ENCODE measurements around the gene ANXA2.

The ANXA2 gene

GRCh38 chr15:60389261-60390077 lies 8.3 kb downstream of the ANXA2 start:
- Histone ChIP-seq H3K23ac (ENCODE audit: low read length) (no peak overlapping the region), H2AK5ac (ENCODE audit: low read length) (no peak overlapping the region), H3K9ac (ENCODE audit: low read length) (no peak overlapping the region), H3K27ac (ENCODE audit: low read depth, low read length) (no peak overlapping the region), H3K18ac (ENCODE audit: low read length) (no peak overlapping the region), H3K27me3 (ENCODE audit: insufficient read depth, low read length) (no peaks in the 10 kb centered on the region), H2BK5ac (ENCODE audit: low read depth, low read length, poor library complexity) (no peak overlapping the region), H3K4ac (ENCODE audit: low read depth, low read length) (peak overlapping the region; percentile 98), H4K91ac (ENCODE audit: low read depth, low read length) (no peak overlapping the region), H3K4me3 (ENCODE audit: low read depth, low read length) (no peak overlapping the region), H3K4me2 (ENCODE audit: low read length) (no peak overlapping the region), H4K12ac (ENCODE audit: low read depth, low read length) (no peak overlapping the region), H2BK12ac (ENCODE audit: low read length) (no peak overlapping the region), H3K36me3 (ENCODE audit: control insufficient read depth in 1 of 2, insufficient read depth in 2 of 2, low read length in 2 of 2) (peaks cover 5 to 35% of the 10 kb centered on the region in 2 experiments), H3K9me3 (ENCODE audit: insufficient read depth, low read depth, low read length) (no peaks in the 10 kb centered on the region), H3K79me2 (ENCODE audit: control insufficient read depth, insufficient read depth, low read length, poor library complexity) (peaks cover 36% of the 10 kb centered on the region), H4K8ac (ENCODE audit: low read depth, low read length) (no peak overlapping the region), H3K14ac (ENCODE audit: low read length) (no peak overlapping the region), H3K4me1 (ENCODE audit: control insufficient read depth in 1 of 2, insufficient read depth in 2 of 2, low read length in 2 of 2) (peaks cover 21 to 34% of the 10 kb centered on the region in 2 experiments), H3K79me1 (ENCODE audit: low read length) (peaks cover 9% of the 10 kb centered on the region), H2AFZ (ENCODE audit: insufficient read depth, low read length, poor library complexity) (no peak overlapping the region), H2BK120ac (ENCODE audit: insufficient read depth, low read length, poor library complexity) (no peak overlapping the region)
- WGBS (ENCODE audit: extremely low coverage, insufficient coverage, insufficient read length) = no CpG with 5 or more reads among the region's 8 CpGs
- no peak for DNase-seq

GRCh38 chr15:60387321-60387720 lies 10.5 kb downstream of the ANXA2 start:
- H3K23ac ChIP-seq (ENCODE audit: low read length) = no peak overlapping the region
- H2AK5ac ChIP-seq (ENCODE audit: low read length) = no peak overlapping the region
- no peak overlapping the region for H3K4me3 ChIP-seq (ENCODE audit: low read depth, low read length)
- H3K9ac ChIP-seq (ENCODE audit: low read length) = no peak overlapping the region
- no peak overlapping the region for H4K12ac ChIP-seq (ENCODE audit: low read depth, low read length)
- peak overlapping the region; percentile 87 for H3K4ac ChIP-seq (ENCODE audit: low read depth, low read length)
- H3K18ac ChIP-seq (ENCODE audit: low read length) = no peak overlapping the region
- H2BK12ac ChIP-seq (ENCODE audit: low read length) = no peak overlapping the region
- no peak overlapping the region for H3K14ac ChIP-seq (ENCODE audit: low read length)
- DNase-seq = no peak
- peaks cover 11 to 32% of the 10 kb centered on the region in 2 experiments for H3K36me3 ChIP-seq (ENCODE audit: control insufficient read depth in 1 of 2, insufficient read depth in 2 of 2, low read length in 2 of 2)
- no peak overlapping the region for H4K8ac ChIP-seq (ENCODE audit: low read depth, low read length)
- H3K9me3 ChIP-seq (ENCODE audit: insufficient read depth, low read depth, low read length) = no peaks in the 10 kb centered on the region
- H3K27ac ChIP-seq (ENCODE audit: low read depth, low read length) = no peak overlapping the region
- no peak overlapping the region for H4K91ac ChIP-seq (ENCODE audit: low read depth, low read length)
- no peak overlapping the region for H2AFZ ChIP-seq (ENCODE audit: insufficient read depth, low read length, poor library complexity)
- H3K79me2 ChIP-seq (ENCODE audit: control insufficient read depth, insufficient read depth, low read length, poor library complexity) = peaks cover 28% of the 10 kb centered on the region
- H3K27me3 ChIP-seq (ENCODE audit: insufficient read depth, low read length) = no peaks in the 10 kb centered on the region
- H2BK5ac ChIP-seq (ENCODE audit: low read depth, low read length, poor library complexity) = no peak overlapping the region
- H2BK120ac ChIP-seq (ENCODE audit: insufficient read depth, low read length, poor library complexity) = no peak overlapping the region
- no CpG with 5 or more reads among the region's 1 CpG for WGBS (ENCODE audit: extremely low coverage, insufficient coverage, insufficient read length)
- H3K4me1 ChIP-seq (ENCODE audit: control insufficient read depth in 1 of 2, insufficient read depth in 2 of 2, low read length in 2 of 2) = peaks cover 9 to 21% of the 10 kb centered on the region in 2 experiments
- H3K4me2 ChIP-seq (ENCODE audit: low read length) = no peak overlapping the region
- no peaks in the 10 kb centered on the region for H3K79me1 ChIP-seq (ENCODE audit: low read length)

GRCh38 chr15:60386615-60387014 lies 11.2 kb downstream of the ANXA2 start:
- Histone ChIP-seq H2AFZ (ENCODE audit: insufficient read depth, low read length, poor library complexity) (no peak overlapping the region), H3K18ac (ENCODE audit: low read length) (no peak overlapping the region), H3K14ac (ENCODE audit: low read length) (no peak overlapping the region), H2BK120ac (ENCODE audit: insufficient read depth, low read length, poor library complexity) (no peak overlapping the region), H3K23ac (ENCODE audit: low read length) (no peak overlapping the region), H4K91ac (ENCODE audit: low read depth, low read length) (no peak overlapping the region), H4K8ac (ENCODE audit: low read depth, low read length) (no peak overlapping the region), H3K9me3 (ENCODE audit: insufficient read depth, low read depth, low read length) (no peaks in the 10 kb centered on the region), H3K4me1 (ENCODE audit: control insufficient read depth in 1 of 2, insufficient read depth in 2 of 2, low read length in 2 of 2) (peaks cover 12 to 22% of the 10 kb centered on the region in 2 experiments), H4K12ac (ENCODE audit: low read depth, low read length) (no peak overlapping the region), H3K27ac (ENCODE audit: low read depth, low read length) (no peak overlapping the region), H3K4ac (ENCODE audit: low read depth, low read length) (no peak overlapping the region), H3K9ac (ENCODE audit: low read length) (no peak overlapping the region), H3K79me2 (ENCODE audit: control insufficient read depth, insufficient read depth, low read length, poor library complexity) (peaks cover 26% of the 10 kb centered on the region), H2BK5ac (ENCODE audit: low read depth, low read length, poor library complexity) (no peak overlapping the region), H3K27me3 (ENCODE audit: insufficient read depth, low read length) (no peaks in the 10 kb centered on the region), H3K36me3 (ENCODE audit: control insufficient read depth in 1 of 2, insufficient read depth in 2 of 2, low read length in 2 of 2) (peaks cover 11 to 37% of the 10 kb centered on the region in 2 experiments), H3K4me3 (ENCODE audit: low read depth, low read length) (no peak overlapping the region), H3K79me1 (ENCODE audit: low read length) (no peaks in the 10 kb centered on the region), H2AK5ac (ENCODE audit: low read length) (no peak overlapping the region), H3K4me2 (ENCODE audit: low read length) (no peak overlapping the region), H2BK12ac (ENCODE audit: low read length) (no peak overlapping the region)
- WGBS (ENCODE audit: extremely low coverage, insufficient coverage, insufficient read length) = no CpG with 5 or more reads among the region's 4 CpGs
- DNase-seq = no peak

- Histone ChIP-seq H4K8ac (ENCODE audit: low read depth, low read length) (no peak overlapping the region), H3K79me1 (ENCODE audit: low read length) (no peaks in the 10 kb centered on the region), H3K27me3 (ENCODE audit: insufficient read depth, low read length) (no peaks in the 10 kb centered on the region), H3K4me2 (ENCODE audit: low read length) (no peak overlapping the region), H3K27ac (ENCODE audit: low read depth, low read length) (no peak overlapping the region), H3K36me3 (ENCODE audit: control insufficient read depth in 1 of 2, insufficient read depth in 2 of 2, low read length in 2 of 2) (peaks cover 13 to 38% of the 10 kb centered on the region in 2 experiments), H2BK12ac (ENCODE audit: low read length) (no peak overlapping the region), H3K79me2 (ENCODE audit: control insufficient read depth, insufficient read depth, low read length, poor library complexity) (peaks cover 21% of the 10 kb centered on the region), H2AK5ac (ENCODE audit: low read length) (no peak overlapping the region), H3K18ac (ENCODE audit: low read length) (no peak overlapping the region), H3K9me3 (ENCODE audit: insufficient read depth, low read depth, low read length) (no peaks in the 10 kb centered on the region), H3K4me1 (ENCODE audit: control insufficient read depth in 1 of 2, insufficient read depth in 2 of 2, low read length in 2 of 2) (peaks cover 12 to 18% of the 10 kb centered on the region in 2 experiments), H3K14ac (ENCODE audit: low read length) (no peak overlapping the region), H3K4ac (ENCODE audit: low read depth, low read length) (peak overlapping the region; percentile 19), H3K9ac (ENCODE audit: low read length) (no peak overlapping the region), H3K4me3 (ENCODE audit: low read depth, low read length) (no peak overlapping the region), H2AFZ (ENCODE audit: insufficient read depth, low read length, poor library complexity) (no peak overlapping the region), H4K91ac (ENCODE audit: low read depth, low read length) (no peak overlapping the region), H4K12ac (ENCODE audit: low read depth, low read length) (no peak overlapping the region), H3K23ac (ENCODE audit: low read length) (no peak overlapping the region), H2BK5ac (ENCODE audit: low read depth, low read length, poor library complexity) (no peak overlapping the region), H2BK120ac (ENCODE audit: insufficient read depth, low read length, poor library complexity) (no peak overlapping the region)
- WGBS (ENCODE audit: extremely low coverage, insufficient coverage, insufficient read length) = no CpG with 5 or more reads among the region's 7 CpGs
- no peak for DNase-seq
Measured at GRCh38 chr15:60385620-60386552, 11.9 kb downstream of the ANXA2 start.
